Measurements from ENCODE around the gene GNAT1.
"Not testable (repeated sequence)": the region's sequence is repeated elsewhere in the genome, so short reads cannot be mapped to it uniquely, and the experiment has no call there.

Gene GNAT1

GRCh38 chr3:50210176-50210509 lies 18.7 kb downstream of the GNAT1 start:
- TF ChIP-seq, protein P1, sequence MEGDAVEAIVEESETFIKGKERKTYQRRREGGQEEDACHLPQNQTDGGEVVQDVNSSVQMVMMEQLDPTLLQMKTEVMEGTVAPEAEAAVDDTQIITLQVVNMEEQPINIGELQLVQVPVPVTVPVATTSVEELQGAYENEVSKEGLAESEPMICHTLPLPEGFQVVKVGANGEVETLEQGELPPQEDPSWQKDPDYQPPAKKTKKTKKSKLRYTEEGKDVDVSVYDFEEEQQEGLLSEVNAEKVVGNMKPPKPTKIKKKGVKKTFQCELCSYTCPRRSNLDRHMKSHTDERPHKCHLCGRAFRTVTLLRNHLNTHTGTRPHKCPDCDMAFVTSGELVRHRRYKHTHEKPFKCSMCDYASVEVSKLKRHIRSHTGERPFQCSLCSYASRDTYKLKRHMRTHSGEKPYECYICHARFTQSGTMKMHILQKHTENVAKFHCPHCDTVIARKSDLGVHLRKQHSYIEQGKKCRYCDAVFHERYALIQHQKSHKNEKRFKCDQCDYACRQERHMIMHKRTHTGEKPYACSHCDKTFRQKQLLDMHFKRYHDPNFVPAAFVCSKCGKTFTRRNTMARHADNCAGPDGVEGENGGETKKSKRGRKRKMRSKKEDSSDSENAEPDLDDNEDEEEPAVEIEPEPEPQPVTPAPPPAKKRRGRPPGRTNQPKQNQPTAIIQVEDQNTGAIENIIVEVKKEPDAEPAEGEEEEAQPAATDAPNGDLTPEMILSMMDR (IDR thresholded peaks at IDR 0.05; ENCODE audit: low read depth, low read length), result no peak
- DNase-seq (ENCODE audit: low read depth, low spot score), result no peak
- in situ Hi-C loops (cut with HindIII; ENCODE audit: low sequenced_read_pairs), result no loop called here
- H3K4me3 ChIP-seq (ENCODE audit: low read depth, low read length), result no peak overlapping the region

GRCh38 chr3:50210510-50211367 lies 19.3 kb downstream of the GNAT1 start:
- TF ChIP-seq, protein P1 (IDR thresholded peaks at IDR 0.05; ENCODE audit: low read depth, low read length), result no peak
- DNase-seq (ENCODE audit: low read depth, low spot score), result no peak
- in situ Hi-C loops (cut with HindIII; ENCODE audit: low sequenced_read_pairs), result no loop called here
- no peak overlapping the region for H3K4me3 ChIP-seq (ENCODE audit: low read depth, low read length)

GRCh38 chr3:50211368-50211717 lies 19.9 kb downstream of the GNAT1 start:
- DNase-seq (ENCODE audit: low read depth, low spot score); in situ Hi-C loops (cut with HindIII; ENCODE audit: low sequenced_read_pairs); H3K4me3 ChIP-seq (ENCODE audit: low read depth, low read length): not testable (repeated sequence)

- TF ChIP-seq, protein P1 (IDR thresholded peaks at IDR 0.05; ENCODE audit: low read depth, low read length), result no peak
- in situ Hi-C loops (cut with HindIII; ENCODE audit: low sequenced_read_pairs), result no loop called here
- no peak overlapping the region for H3K4me3 ChIP-seq (ENCODE audit: low read depth, low read length)
- DNase-seq (ENCODE audit: low read depth, low spot score), result no peak
Observed at GRCh38 chr3:50211930-50212329, 20.5 kb downstream of the GNAT1 start.

GRCh38 chr3:50212502-50212901 lies 21.1 kb downstream of the GNAT1 start:
- no peak for DNase-seq (ENCODE audit: low read depth, low spot score)
- in situ Hi-C loops (cut with HindIII; ENCODE audit: low sequenced_read_pairs), result no loop called here
- TF ChIP-seq, protein P1 (IDR thresholded peaks at IDR 0.05; ENCODE audit: low read depth, low read length), result no peak
- no peak overlapping the region for H3K4me3 ChIP-seq (ENCODE audit: low read depth, low read length)

DNA sequence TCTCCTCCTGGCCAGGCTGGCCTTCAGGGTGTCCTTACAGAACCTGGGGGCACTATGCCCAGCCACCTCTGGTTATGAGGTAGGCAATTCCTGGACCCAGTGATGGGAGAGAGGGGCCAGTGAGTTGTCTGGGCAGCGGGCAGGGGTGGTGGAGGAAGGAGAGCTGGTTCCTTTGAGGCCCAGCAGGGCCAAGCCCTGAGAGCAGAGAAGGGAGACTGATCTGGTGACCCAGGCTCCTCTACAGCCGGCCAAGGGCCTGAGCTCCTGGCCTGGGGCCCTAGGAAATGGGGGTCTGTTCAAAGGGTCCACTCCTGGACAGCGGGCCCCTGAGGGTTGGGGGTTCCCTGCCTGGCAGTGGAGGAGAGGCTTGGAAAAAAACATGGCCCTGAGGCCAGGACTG lies 21.6 kb downstream of the GNAT1 start:
- DNase-seq (ENCODE audit: low read depth, low spot score), result no peak
- in situ Hi-C loops (cut with HindIII; ENCODE audit: low sequenced_read_pairs), result no loop called here
- TF ChIP-seq, protein P1 (IDR thresholded peaks at IDR 0.05; ENCODE audit: low read depth, low read length), result no peak
- no peak overlapping the region for H3K4me3 ChIP-seq (ENCODE audit: low read depth, low read length)

DNA sequence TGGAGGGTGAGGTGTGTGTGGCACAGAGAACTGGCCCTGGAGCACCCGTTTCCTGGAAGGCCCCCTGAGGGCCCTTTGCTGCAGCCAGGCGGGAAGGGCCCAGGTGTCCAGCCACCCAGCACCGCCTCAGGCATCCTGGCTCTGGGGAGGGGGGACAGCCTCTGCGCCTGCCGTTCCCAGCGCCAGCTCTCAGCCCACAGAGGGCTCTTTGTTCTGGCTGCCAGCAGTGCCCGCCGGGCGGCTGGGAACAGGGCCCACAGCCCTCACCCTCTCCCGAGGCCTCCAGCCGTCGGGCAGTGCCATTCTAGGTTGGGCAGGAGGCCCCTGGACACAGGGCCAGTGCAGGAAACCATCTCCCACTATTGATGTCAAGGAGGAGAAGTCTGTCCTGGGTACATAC lies 22.0 kb downstream of the GNAT1 start:
- TF ChIP-seq, protein P1 (IDR thresholded peaks at IDR 0.05; ENCODE audit: low read depth, low read length), result no peak
- no peak overlapping the region for H3K4me3 ChIP-seq (ENCODE audit: low read depth, low read length)
- in situ Hi-C loops (cut with HindIII; ENCODE audit: low sequenced_read_pairs), result no loop called here
- no peak for DNase-seq (ENCODE audit: low read depth, low spot score)

Data from astrocyte of the spinal cord (primary cell).